ENCODE results near the gene MYL9. TPM values are rescaled to one million over a fixed set of nuclear protein-coding genes. Genes with fewer than 3 reads are reported as not detected.

MYL9 gene
- total RNA-seq, 4 donors from 2014 or later: 7.3 to 59.4 (median 20.8) TPM

- intact Hi-C loops (cut with DNase I; ENCODE audit: low total_unique reads) (no loop called here), in situ Hi-C loops (cut with MboI; ENCODE audit: low sequenced_read_pairs in 4 of 4) (no loop called here)
- Histone ChIP-seq H3K36me3 (no peaks in the 10 kb centered on the region), H3K27me3 (peaks cover 0 to 6% (median 4%) of the 10 kb centered on the region in 3 donors), H3K4me1 (peaks cover 4 to 7% of the 10 kb centered on the region in 2 donors), H3K27ac (peak overlapping the region; percentile 40 to 73 (median 59)), H3K9me3 (no peaks in the 10 kb centered on the region), H3K4me3 (no peak overlapping the region)
- TF ChIP-seq POLR2A (IDR thresholded peaks at IDR 0.05) (no peak), CTCF (IDR thresholded peaks at IDR 0.05 in 4 of 5, conservative IDR thresholded peaks at IDR 0.05 in 1 of 5) (no peak)
- DNase-seq (no peak), ATAC-seq (peak in 1 of 2 donors; percentile 5)
These were observed 3.1 kb upstream of the MYL9 start for GRCh38 chr20:36538026-36538722.

- intact Hi-C loops (cut with DNase I; ENCODE audit: low total_unique reads): no loop called here
These were observed 638 bp upstream of the MYL9 start for GRCh38 chr20:36540551-36541211.

GRCh38 chr20:36541768-36542488 is 609 bp downstream of the MYL9 start:
- no peaks in the 10 kb centered on the region for H3K36me3 ChIP-seq
- peak overlapping the region; percentile 71 to 92 (median 88) for H3K27ac ChIP-seq
- peak; percentile 21 to 54 (median 43) for TF ChIP-seq CTCF (IDR thresholded peaks at IDR 0.05 in 4 of 5, conservative IDR thresholded peaks at IDR 0.05 in 1 of 5)
- TF ChIP-seq POLR2A (IDR thresholded peaks at IDR 0.05): peak in 1 of 2 donors; percentile 8
- peaks cover 9 to 14% of the 10 kb centered on the region in 2 donors for H3K4me1 ChIP-seq
- DNase-seq (no peak), ATAC-seq (peak in 1 of 2 donors; percentile 28)
- peak overlapping the region; percentile 50 to 70 (median 66) for H3K4me3 ChIP-seq
- H3K27me3 ChIP-seq: peaks cover 0 to 6% (median 4%) of the 10 kb centered on the region in 3 donors
- in situ Hi-C loops (cut with MboI; ENCODE audit: low sequenced_read_pairs in 4 of 4) (no loop called here), intact Hi-C loops (cut with DNase I; ENCODE audit: low total_unique reads) (loop anchor here (2.0 kb wide), 1 partner anchor 81 kb away; no protein-coding TSS in a partner anchor)
- no peaks in the 10 kb centered on the region for H3K9me3 ChIP-seq

More at GRCh38 chr20:36540551-36541211, 638 bp upstream of the MYL9 start:
- no peak for TF ChIP-seq POLR2A (IDR thresholded peaks at IDR 0.05)
- TF ChIP-seq CTCF (IDR thresholded peaks at IDR 0.05 in 4 of 5, conservative IDR thresholded peaks at IDR 0.05 in 1 of 5): no peak
- in situ Hi-C loops (cut with MboI; ENCODE audit: low sequenced_read_pairs in 4 of 4): no loop called here
- H3K4me1 ChIP-seq: peaks cover 9 to 14% of the 10 kb centered on the region in 2 donors
- H3K27ac ChIP-seq: peak overlapping the region; percentile 71 to 92 (median 88)
- ATAC-seq (no peak), DNase-seq (no peak)
- H3K9me3 ChIP-seq: no peaks in the 10 kb centered on the region
- H3K4me3 ChIP-seq: peak overlapping the region; percentile 50 to 70 (median 66)
- H3K27me3 ChIP-seq: peaks cover 0 to 6% (median 4%) of the 10 kb centered on the region in 3 donors
- H3K36me3 ChIP-seq: no peaks in the 10 kb centered on the region

GRCh38 chr20:36542516-36543183 is 1.3 kb downstream of the MYL9 start:
- Histone ChIP-seq H3K4me3 (peak overlapping the region; percentile 50 to 70 (median 66)), H3K27ac (peak overlapping the region; percentile 71 to 92 (median 88)), H3K4me1 (peaks cover 9 to 14% of the 10 kb centered on the region in 2 donors), H3K36me3 (peaks cover 0 to 3% of the 10 kb centered on the region in 2 donors), H3K27me3 (peaks cover 0 to 6% (median 4%) of the 10 kb centered on the region in 3 donors), H3K9me3 (no peaks in the 10 kb centered on the region)
- ATAC-seq (no peak), DNase-seq (no peak)
- TF ChIP-seq POLR2A (IDR thresholded peaks at IDR 0.05): no peak
- TF ChIP-seq CTCF (IDR thresholded peaks at IDR 0.05 in 4 of 5, conservative IDR thresholded peaks at IDR 0.05 in 1 of 5): no peak
- in situ Hi-C loops (cut with MboI; ENCODE audit: low sequenced_read_pairs in 4 of 4) (no loop called here), intact Hi-C loops (cut with DNase I; ENCODE audit: low total_unique reads) (loop anchor here (2.0 kb wide), 1 partner anchor 82 kb away; no protein-coding TSS in a partner anchor)
